ENCODE data around the gene MPPED2.
A peak's percentile ranks its signal among the peaks of the same experiment; 100 is the strongest.
"Not testable (repeated sequence)": the region's sequence is repeated elsewhere in the genome, so short reads cannot be mapped to it uniquely, and the experiment has no call there.

The MPPED2 gene

DNA sequence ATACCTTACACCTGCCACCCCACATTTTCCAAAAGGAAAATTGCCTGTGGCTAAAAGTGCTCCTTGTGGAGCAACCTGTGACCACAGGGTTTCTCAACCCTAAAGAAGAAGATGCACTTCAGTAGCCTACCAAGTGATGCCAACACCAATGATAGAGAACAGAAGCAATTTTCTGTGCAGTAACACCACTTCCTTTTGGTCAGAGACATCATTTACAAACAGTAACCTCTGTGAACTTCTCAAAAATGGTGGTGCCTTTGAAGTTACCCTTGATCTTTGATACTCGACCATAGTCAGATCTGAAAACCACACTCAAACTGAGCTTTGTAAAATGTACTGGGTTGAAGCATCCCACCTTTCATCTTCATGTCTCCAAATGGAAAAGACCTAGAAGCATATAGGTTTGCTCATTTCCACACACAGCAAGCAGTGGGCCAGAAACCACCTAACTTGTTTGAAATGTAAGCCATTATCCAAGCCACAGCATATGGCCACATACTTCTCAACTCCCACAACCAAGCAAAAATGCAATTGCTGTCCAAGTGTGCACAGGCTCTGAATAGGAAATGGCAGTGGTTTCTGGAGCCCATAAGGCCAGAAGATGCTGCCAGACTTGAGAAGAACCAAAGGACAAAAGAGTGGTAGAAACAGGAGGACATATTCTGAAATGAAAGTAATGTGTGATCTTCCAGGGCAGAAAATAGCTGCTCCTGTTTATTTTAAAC lies 24.3 kb downstream of the MPPED2 start:
- Histone ChIP-seq H3K4me1 (ENCODE audit: low read length) (no peaks in the 10 kb centered on the region), H3K27ac (ENCODE audit: low read length) (no peak overlapping the region)

GRCh38 chr11:30560206-30561106 lies 25.7 kb downstream of the MPPED2 start:
- TF ChIP-seq EZH2 (optimal IDR thresholded peaks at IDR 0.05; ENCODE audit: low read depth, low read length), result no peak
- no peak for TF ChIP-seq EZH2phosphoT487 (IDR thresholded peaks at IDR 0.05; ENCODE audit: low read length)
- TF ChIP-seq, protein P1, sequence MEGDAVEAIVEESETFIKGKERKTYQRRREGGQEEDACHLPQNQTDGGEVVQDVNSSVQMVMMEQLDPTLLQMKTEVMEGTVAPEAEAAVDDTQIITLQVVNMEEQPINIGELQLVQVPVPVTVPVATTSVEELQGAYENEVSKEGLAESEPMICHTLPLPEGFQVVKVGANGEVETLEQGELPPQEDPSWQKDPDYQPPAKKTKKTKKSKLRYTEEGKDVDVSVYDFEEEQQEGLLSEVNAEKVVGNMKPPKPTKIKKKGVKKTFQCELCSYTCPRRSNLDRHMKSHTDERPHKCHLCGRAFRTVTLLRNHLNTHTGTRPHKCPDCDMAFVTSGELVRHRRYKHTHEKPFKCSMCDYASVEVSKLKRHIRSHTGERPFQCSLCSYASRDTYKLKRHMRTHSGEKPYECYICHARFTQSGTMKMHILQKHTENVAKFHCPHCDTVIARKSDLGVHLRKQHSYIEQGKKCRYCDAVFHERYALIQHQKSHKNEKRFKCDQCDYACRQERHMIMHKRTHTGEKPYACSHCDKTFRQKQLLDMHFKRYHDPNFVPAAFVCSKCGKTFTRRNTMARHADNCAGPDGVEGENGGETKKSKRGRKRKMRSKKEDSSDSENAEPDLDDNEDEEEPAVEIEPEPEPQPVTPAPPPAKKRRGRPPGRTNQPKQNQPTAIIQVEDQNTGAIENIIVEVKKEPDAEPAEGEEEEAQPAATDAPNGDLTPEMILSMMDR (IDR thresholded peaks at IDR 0.05; ENCODE audit: low read length), result no peak
- no peaks in the 10 kb centered on the region for H3F3A ChIP-seq (ENCODE audit: insufficient read depth, low read length)
- H3K9ac ChIP-seq (ENCODE audit: low read length), result no peak overlapping the region
- H4K20me1 ChIP-seq (ENCODE audit: insufficient read depth, low read length), result no peaks in the 10 kb centered on the region
- no peaks in the 10 kb centered on the region for H3K27me3 ChIP-seq (replicated peaks; ENCODE audit: insufficient read depth, low read length)
- no peaks in the 10 kb centered on the region for H3K36me3 ChIP-seq (replicated peaks; ENCODE audit: insufficient read depth, low read length)
- no peak for DNase-seq
- no peaks in the 10 kb centered on the region for H3K9me3 ChIP-seq (replicated peaks; ENCODE audit: insufficient read depth, low read length)
- no peaks in the 10 kb centered on the region for H3K4me1 ChIP-seq (ENCODE audit: low read length)
- no peaks in the 10 kb centered on the region for H3K79me2 ChIP-seq (ENCODE audit: low read length)
- 0 out of 2 replicates have a peak overlapping the region, but pooled peaks have one; percentile 12 for H3K4me3 ChIP-seq (ENCODE audit: low read length)
- no peak overlapping the region for H3K27ac ChIP-seq (ENCODE audit: low read length)
- H3K4me2 ChIP-seq (ENCODE audit: low read depth, low read length), result peak overlapping the region; percentile 19; the same call in 1 of the 2 replicates
- H3K9me2 ChIP-seq (replicated peaks; ENCODE audit: insufficient read depth, low read length), result no peaks in the 10 kb centered on the region
- H2AFZ ChIP-seq (ENCODE audit: low read length), result no peak overlapping the region

More for the DNA sequence above, 24.3 kb downstream of the MPPED2 start:
- H3K4me2 ChIP-seq (ENCODE audit: low read depth, low read length), result no peak overlapping the region
- no peak overlapping the region for H2AFZ ChIP-seq (ENCODE audit: low read length)
- H3K9me3 ChIP-seq (replicated peaks; ENCODE audit: insufficient read depth, low read length), result no peaks in the 10 kb centered on the region
- H3K9ac ChIP-seq (ENCODE audit: low read length), result no peak overlapping the region
- no peaks in the 10 kb centered on the region for H3K79me2 ChIP-seq (ENCODE audit: low read length)
- H3K36me3 ChIP-seq (replicated peaks; ENCODE audit: insufficient read depth, low read length), result no peaks in the 10 kb centered on the region
- no peaks in the 10 kb centered on the region for H3K9me2 ChIP-seq (replicated peaks; ENCODE audit: insufficient read depth, low read length)
- H3F3A ChIP-seq (ENCODE audit: insufficient read depth, low read length), result no peaks in the 10 kb centered on the region
- no peak overlapping the region for H3K4me3 ChIP-seq (ENCODE audit: low read length)
- H3K27me3 ChIP-seq (replicated peaks; ENCODE audit: insufficient read depth, low read length), result no peaks in the 10 kb centered on the region
- DNase-seq, result no peak
- H4K20me1 ChIP-seq (ENCODE audit: insufficient read depth, low read length), result no peaks in the 10 kb centered on the region
- TF ChIP-seq EZH2 (optimal IDR thresholded peaks at IDR 0.05; ENCODE audit: low read depth, low read length) (no peak), EZH2phosphoT487 (IDR thresholded peaks at IDR 0.05; ENCODE audit: low read length) (no peak)
- TF ChIP-seq, protein P1 (IDR thresholded peaks at IDR 0.05; ENCODE audit: low read length), result no peak

- Histone ChIP-seq H3K27ac (ENCODE audit: low read length) (no peak overlapping the region), H3K79me2 (ENCODE audit: low read length) (no peaks in the 10 kb centered on the region), H3K36me3 (replicated peaks; ENCODE audit: insufficient read depth, low read length) (no peaks in the 10 kb centered on the region), H3K9me2 (replicated peaks; ENCODE audit: insufficient read depth, low read length) (no peaks in the 10 kb centered on the region), H3K4me2 (ENCODE audit: low read depth, low read length) (no peak overlapping the region), H3K9ac (ENCODE audit: low read length) (no peak overlapping the region), H3K27me3 (replicated peaks; ENCODE audit: insufficient read depth, low read length) (no peaks in the 10 kb centered on the region), H4K20me1 (ENCODE audit: insufficient read depth, low read length) (no peaks in the 10 kb centered on the region), H3K4me3 (ENCODE audit: low read length) (no peak overlapping the region), H2AFZ (ENCODE audit: low read length) (no peak overlapping the region), H3K4me1 (ENCODE audit: low read length) (no peaks in the 10 kb centered on the region), H3F3A (ENCODE audit: insufficient read depth, low read length) (no peaks in the 10 kb centered on the region), H3K9me3 (replicated peaks; ENCODE audit: insufficient read depth, low read length) (no peaks in the 10 kb centered on the region)
- DNase-seq, result no peak
- TF ChIP-seq EZH2 (optimal IDR thresholded peaks at IDR 0.05; ENCODE audit: low read depth, low read length), result no peak
- TF ChIP-seq, protein P1 (IDR thresholded peaks at IDR 0.05; ENCODE audit: low read length), result no peak
- no peak for TF ChIP-seq EZH2phosphoT487 (IDR thresholded peaks at IDR 0.05; ENCODE audit: low read length)
Observed at GRCh38 chr11:30559004-30559403, 27.1 kb downstream of the MPPED2 start.

DNA sequence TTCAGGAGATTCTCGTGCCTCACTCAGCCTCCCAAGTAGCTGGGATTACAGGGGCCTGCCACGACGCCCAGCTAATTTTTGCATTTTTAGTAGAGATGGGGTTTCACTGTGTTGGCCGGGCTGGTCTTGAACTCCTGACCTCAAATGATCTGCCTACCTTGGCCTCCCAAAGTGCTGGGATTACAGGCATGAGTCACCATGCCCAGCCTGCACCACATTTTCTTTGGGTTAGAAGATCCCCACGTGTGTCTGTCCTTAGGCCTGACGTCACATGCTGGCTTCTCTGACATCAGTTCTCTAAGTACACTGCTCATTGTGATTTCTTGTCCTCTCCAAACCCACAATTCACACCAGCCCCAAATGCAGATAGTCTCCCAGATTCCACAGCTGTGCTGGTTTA lies 31.6 kb downstream of the MPPED2 start:
- not testable (repeated sequence) for H3K36me3 ChIP-seq (replicated peaks; ENCODE audit: insufficient read depth, low read length); H3K79me2 ChIP-seq (ENCODE audit: low read length); H3K9me2 ChIP-seq (replicated peaks; ENCODE audit: insufficient read depth, low read length); H3K27ac ChIP-seq (ENCODE audit: low read length); H3K9me3 ChIP-seq (replicated peaks; ENCODE audit: insufficient read depth, low read length); H3K27me3 ChIP-seq (replicated peaks; ENCODE audit: insufficient read depth, low read length); H3F3A ChIP-seq (ENCODE audit: insufficient read depth, low read length); H3K9ac ChIP-seq (ENCODE audit: low read length); H4K20me1 ChIP-seq (ENCODE audit: insufficient read depth, low read length); H3K4me1 ChIP-seq (ENCODE audit: low read length); H2AFZ ChIP-seq (ENCODE audit: low read length); H3K4me3 ChIP-seq (ENCODE audit: low read length); H3K4me2 ChIP-seq (ENCODE audit: low read depth, low read length); DNase-seq
